Measurements from ENCODE around the gene COL27A1. TPM values are rescaled to one million over a fixed set of nuclear protein-coding genes. Genes with fewer than 3 reads are reported as not detected.

The COL27A1 gene
- total RNA-seq, 2 experiments from 2014 or later = 8.4 to 9.7 TPM

- TF ChIP-seq CTCF (IDR thresholded peaks at IDR 0.05) = no peak
- ChIA-PET POLR2A (no interaction called here), CTCF (interaction anchor here (1.3 kb wide), 1 partner anchor 49 kb away, joined by 3 read pairs; no protein-coding TSS in a partner anchor)
- intact Hi-C loops (cut with micrococcal nuclease) = no loop called here
- no peak overlapping the region for H3K27ac Mint-ChIP-seq
- DNase-seq (no peak), ATAC-seq (no peak)
- no peaks in the 10 kb centered on the region for H3K4me1 Mint-ChIP-seq (ENCODE audit: low read depth)
- H3K36me3 Mint-ChIP-seq (ENCODE audit: low read depth) = no peaks in the 10 kb centered on the region
- no peak overlapping the region for H3K4me3 Mint-ChIP-seq
- H3K27me3 Mint-ChIP-seq = no peaks in the 10 kb centered on the region
- H3K9me3 Mint-ChIP-seq = no peaks in the 10 kb centered on the region
These were observed 92.2 kb downstream of the COL27A1 start for GRCh38 chr9:114247491-114247890.

- CTCF ChIA-PET = interaction anchor here (1.3 kb wide), 1 partner anchor 48 kb away, joined by 3 read pairs; no protein-coding TSS in a partner anchor
- ATAC-seq (no peak), DNase-seq (no peak)
- POLR2A ChIA-PET = no interaction called here
- Mint-ChIP-seq H3K27ac (no peak overlapping the region), H3K9me3 (no peaks in the 10 kb centered on the region), H3K36me3 (ENCODE audit: low read depth) (no peaks in the 10 kb centered on the region), H3K4me1 (ENCODE audit: low read depth) (no peaks in the 10 kb centered on the region), H3K27me3 (no peaks in the 10 kb centered on the region), H3K4me3 (no peak overlapping the region)
- intact Hi-C loops (cut with micrococcal nuclease) = no loop called here
- no peak for TF ChIP-seq CTCF (IDR thresholded peaks at IDR 0.05)
These were observed 93.0 kb downstream of the COL27A1 start for GRCh38 chr9:114248299-114248707.

DNA sequence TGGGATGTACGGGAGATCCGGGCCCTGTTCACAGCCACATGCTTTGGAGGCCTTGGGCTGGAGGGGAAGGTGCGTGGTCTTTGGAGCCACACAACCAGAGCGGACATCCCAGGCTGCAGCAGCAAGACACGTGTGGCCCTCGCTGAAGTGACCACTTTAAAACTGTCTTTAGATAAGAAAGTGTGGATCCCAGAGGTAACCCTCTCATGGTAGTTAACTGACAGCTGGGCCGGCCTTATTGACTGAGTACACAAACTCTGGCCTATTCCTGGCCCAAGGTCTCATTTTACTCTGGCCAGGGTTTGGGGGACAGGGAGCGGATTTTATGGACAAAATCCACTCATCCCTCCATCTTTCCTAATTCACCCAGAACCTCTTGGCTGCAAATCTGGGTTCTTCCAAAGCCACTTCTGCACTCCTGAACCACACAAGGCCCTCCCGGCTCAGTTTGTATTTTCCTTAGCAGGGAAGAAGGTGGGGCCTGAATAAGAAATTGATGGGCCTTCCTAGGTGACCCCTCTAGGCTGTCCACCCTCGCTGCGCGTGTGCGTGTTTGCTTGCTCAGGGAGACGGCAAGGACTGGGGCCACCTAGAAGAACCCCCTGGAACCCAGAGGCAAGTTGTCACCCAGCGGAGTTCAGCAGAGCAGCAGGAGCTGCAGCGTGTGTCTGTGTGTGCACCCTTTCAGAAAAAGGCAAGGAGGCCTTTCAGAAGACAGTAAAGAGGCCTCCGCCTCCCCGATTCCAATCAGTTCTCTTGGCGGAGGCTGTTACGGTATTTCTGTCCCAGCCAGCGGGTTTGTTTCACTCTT, 94.3 kb downstream of the COL27A1 start:
- DNase-seq = no peak
- intact Hi-C loops (cut with micrococcal nuclease) = no loop called here
- no peak for ATAC-seq
- ChIA-PET CTCF (interaction anchor here (1.3 to 1.8 kb wide), 2 partner anchors 94 to 142 kb away, joined by 4 to 7 read pairs; partner anchors contain the start of gene COL27A1), POLR2A (interaction anchor here (0.8 kb wide), 1 partner anchor 14 kb away, joined by 3 read pairs; no protein-coding TSS in a partner anchor)
- no peak overlapping the region for H3K27ac Mint-ChIP-seq
- no peak overlapping the region for H3K4me3 Mint-ChIP-seq
- no peaks in the 10 kb centered on the region for H3K27me3 Mint-ChIP-seq
- no peaks in the 10 kb centered on the region for H3K4me1 Mint-ChIP-seq (ENCODE audit: low read depth)
- no peak for TF ChIP-seq CTCF (IDR thresholded peaks at IDR 0.05)
- H3K36me3 Mint-ChIP-seq (ENCODE audit: low read depth) = no peaks in the 10 kb centered on the region
- no peaks in the 10 kb centered on the region for H3K9me3 Mint-ChIP-seq

DNA sequence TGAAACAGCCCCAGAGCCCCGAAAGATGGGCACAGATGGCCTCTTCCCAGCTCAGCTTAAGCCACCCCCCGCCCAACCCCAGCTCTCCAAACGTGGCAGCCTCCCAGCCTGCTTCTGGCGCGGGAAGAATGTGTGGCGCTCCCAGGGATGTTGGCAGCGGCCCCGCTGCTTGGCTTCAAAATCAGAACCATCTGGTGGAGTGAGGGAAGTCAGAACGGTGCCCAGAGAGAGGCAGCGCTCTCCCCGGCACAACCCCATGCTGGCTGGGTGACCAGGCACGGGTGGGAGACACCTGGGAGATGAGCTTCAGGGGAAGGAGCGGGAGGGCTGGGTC, 94.9 kb downstream of the COL27A1 start:
- intact Hi-C loops (cut with micrococcal nuclease) = no loop called here
- H3K4me3 Mint-ChIP-seq = no peak overlapping the region
- CTCF ChIA-PET = interaction anchor here (1.3 to 1.8 kb wide), 2 partner anchors 94 to 142 kb away, joined by 4 to 7 read pairs; partner anchors contain the start of gene COL27A1
- POLR2A ChIA-PET = interaction anchor here (0.8 kb wide), 1 partner anchor 14 kb away, joined by 3 read pairs; no protein-coding TSS in a partner anchor
- H3K36me3 Mint-ChIP-seq (ENCODE audit: low read depth) = no peaks in the 10 kb centered on the region
- no peaks in the 10 kb centered on the region for H3K27me3 Mint-ChIP-seq
- no peak for TF ChIP-seq CTCF (IDR thresholded peaks at IDR 0.05)
- no peak overlapping the region for H3K27ac Mint-ChIP-seq
- no peaks in the 10 kb centered on the region for H3K9me3 Mint-ChIP-seq
- DNase-seq (no peak), ATAC-seq (no peak)
- no peaks in the 10 kb centered on the region for H3K4me1 Mint-ChIP-seq (ENCODE audit: low read depth)

- H3K36me3 Mint-ChIP-seq (ENCODE audit: low read depth) = no peaks in the 10 kb centered on the region
- no peak overlapping the region for H3K4me3 Mint-ChIP-seq
- ChIA-PET CTCF (interaction anchor here (1.3 to 1.8 kb wide), 2 partner anchors 95 to 143 kb away, joined by 4 to 7 read pairs; partner anchors contain the start of gene COL27A1), POLR2A (interaction anchor here (0.8 kb wide), 1 partner anchor 15 kb away, joined by 3 read pairs; no protein-coding TSS in a partner anchor)
- TF ChIP-seq CTCF (IDR thresholded peaks at IDR 0.05) = no peak
- H3K27ac Mint-ChIP-seq = no peak overlapping the region
- ATAC-seq (no peak), DNase-seq (no peak)
- no peaks in the 10 kb centered on the region for H3K4me1 Mint-ChIP-seq (ENCODE audit: low read depth)
- no peaks in the 10 kb centered on the region for H3K27me3 Mint-ChIP-seq
- intact Hi-C loops (cut with micrococcal nuclease) = no loop called here
- no peaks in the 10 kb centered on the region for H3K9me3 Mint-ChIP-seq
These were observed 95.3 kb downstream of the COL27A1 start for GRCh38 chr9:114250648-114251047.
